ENCODE results near the gene TCN2.
"Not testable (repeated sequence)": the region's sequence is repeated elsewhere in the genome, so short reads cannot be mapped to it uniquely, and the experiment has no call there.

Gene TCN2

GRCh38 chr22:30612789-30613188 lies 5.8 kb downstream of the TCN2 start:
- DNase-seq = no peak

DNA sequence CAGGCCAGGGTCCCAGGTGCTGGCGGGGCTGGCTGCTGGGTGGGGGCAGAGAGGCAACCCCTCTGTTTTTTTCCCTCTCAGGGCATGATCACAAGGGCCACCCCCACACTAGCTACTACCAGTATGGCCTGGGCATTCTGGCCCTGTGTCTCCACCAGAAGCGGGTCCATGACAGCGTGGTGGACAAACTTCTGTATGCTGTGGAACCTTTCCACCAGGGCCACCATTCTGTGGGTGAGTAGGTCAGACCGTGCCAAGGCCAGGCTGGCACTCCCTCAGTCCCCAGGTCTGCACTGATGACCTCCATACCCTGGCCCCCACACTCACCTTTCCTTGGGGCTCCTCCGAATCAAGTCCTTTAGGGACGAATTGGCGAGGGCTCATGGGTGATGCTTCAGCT lies 7.3 kb downstream of the TCN2 start:
- DNase-seq = no peak

- no peak for DNase-seq
Observed at GRCh38 chr22:30614879-30615278, 7.9 kb downstream of the TCN2 start.

DNA sequence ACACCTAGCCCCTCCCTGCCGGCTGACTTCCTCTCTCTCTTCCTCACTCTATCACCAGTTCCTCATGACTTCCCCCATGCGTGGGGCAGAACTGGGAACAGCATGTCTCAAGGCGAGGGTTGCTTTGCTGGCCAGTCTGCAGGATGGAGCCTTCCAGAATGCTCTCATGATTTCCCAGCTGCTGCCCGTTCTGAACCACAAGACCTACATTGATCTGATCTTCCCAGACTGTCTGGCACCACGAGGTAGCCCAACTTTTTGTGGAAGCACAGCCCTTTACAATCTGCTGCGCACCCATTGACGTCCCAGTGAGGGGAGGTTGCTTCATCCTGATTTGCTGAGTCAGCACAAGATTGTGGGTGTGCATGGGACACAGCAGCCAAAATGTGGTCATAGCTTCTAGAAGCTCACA lies 8.6 kb downstream of the TCN2 start:
- DNase-seq = no peak

DNA sequence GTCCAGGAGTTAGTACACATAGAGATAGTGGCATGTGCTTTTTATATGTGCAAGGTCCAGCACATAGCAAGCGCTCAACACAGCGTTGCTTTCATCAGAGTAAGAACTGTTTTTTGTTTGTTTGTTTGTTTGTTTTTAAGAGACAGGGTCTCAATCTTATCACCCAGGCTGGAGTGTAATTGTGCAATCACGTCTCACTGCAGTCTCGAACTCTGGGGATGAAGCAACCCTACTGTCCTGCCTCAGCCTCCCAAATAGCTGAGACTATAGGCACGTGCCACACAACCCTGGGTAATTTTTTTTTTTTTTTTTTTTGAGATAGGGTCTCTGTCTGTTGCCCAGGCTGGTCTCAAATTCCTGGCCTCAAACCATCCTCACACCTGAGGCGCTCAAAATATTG lies 10.8 kb downstream of the TCN2 start:
- DNase-seq = no peak

DNA sequence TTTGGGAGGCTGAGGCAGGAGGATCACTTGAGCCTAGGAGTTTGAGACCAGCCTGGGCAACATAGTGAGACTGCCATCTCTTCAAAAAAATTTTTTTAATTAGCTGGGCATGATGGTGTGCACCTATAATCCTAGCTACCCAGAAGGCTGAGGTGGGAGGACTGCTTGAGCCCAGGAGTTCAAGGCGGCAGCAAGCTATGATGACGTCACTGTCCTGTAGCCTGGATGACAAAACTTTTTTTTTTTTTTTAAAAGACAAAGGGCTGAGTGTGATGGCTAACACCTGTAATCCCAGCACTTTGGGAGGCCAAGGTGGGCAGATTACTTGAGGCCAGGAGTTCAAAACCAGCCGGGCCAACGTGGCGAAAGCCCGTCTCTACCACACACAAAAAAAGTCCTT lies 12.9 kb downstream of the TCN2 start:
- DNase-seq = not testable (repeated sequence)

DNA sequence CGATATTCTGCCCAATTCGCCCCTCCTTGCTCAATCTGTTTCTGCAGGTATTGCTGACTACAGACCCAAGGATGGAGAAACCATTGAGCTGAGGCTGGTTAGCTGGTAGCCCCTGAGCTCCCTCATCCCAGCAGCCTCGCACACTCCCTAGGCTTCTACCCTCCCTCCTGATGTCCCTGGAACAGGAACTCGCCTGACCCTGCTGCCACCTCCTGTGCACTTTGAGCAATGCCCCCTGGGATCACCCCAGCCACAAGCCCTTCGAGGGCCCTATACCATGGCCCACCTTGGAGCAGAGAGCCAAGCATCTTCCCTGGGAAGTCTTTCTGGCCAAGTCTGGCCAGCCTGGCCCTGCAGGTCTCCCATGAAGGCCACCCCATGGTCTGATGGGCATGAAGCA lies 19.4 kb downstream of the TCN2 start:
- no peak for DNase-seq

GRCh38 chr22:30627471-30627870 lies 20.5 kb downstream of the TCN2 start:
- no peak for DNase-seq

DNA sequence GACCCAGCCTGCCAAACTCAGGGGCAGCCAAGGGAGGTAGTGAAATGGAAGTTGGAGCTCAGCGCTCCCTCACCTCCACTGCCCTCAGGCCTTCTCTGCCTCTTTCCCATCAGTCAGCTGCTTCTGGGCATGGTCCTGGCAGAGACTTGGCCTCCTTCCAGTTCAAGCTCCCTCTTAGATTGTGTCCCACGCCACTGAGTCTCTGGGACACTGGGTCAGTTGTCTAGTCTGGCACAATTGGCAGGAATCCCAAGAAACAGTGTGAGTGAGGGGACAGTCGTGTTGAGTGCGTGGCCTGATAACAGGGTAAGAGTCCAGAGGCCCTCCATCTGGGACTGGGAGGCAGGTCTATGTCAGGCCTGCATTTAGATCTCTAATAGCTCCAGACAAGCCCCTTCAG lies 21.5 kb downstream of the TCN2 start:
- DNase-seq = no peak

DNA sequence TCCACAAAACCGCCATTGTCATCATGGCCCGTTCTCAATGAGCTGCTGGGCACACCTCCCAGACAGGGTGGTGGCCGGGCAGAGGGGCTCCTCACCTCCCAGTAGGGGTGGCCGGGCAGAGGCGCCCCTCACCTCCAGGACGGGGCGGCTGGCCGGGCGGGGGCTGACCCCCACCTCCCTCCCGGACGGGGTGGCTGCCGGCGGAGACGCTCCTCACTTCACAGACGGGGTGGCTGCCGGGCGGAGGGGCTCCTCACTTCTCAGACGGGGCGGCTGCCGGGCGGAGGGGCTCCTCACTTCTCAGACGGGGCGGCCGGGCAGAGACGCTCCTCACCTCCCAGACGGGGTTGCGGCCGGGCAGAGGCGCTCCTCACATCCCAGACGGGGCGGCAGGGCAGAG lies 24.5 kb downstream of the TCN2 start:
- not testable (repeated sequence) for DNase-seq

DNA sequence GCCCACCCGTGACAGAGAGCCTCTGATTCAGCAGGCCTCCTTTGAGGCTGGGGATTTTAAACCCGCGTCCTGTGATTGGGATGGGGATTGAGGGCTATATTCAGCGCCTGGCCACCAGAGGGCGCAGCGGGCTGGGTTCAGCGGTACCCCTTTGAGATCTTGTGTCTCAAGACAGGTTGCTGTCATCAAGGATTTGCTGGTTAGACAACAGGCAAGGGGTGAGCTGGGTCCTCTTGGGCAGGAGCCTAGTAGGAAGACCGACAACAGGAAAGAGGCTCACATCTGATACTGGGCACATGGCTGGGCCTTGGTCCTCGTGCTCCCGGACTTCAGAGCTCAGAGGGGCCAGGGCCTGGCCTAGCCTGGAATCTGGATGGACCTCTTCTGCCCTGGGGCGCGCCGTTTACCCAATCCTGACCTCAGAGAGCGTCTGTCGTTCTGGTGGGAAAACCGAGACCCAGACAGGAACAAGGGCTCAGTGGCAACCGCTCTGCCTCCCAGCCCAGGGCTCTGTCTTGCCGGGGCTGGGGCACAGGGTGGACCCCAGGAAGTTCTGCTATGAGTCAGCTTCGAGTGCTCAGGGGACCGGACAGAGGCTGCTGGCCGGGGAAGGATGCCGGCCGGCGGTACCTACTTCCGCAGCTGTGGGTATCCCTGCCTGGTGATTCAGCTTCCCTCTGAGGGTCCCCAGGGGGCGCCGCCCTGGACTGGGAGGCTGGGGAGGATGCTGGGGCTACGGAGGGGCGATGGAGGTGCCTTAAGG lies 27.7 kb downstream of the TCN2 start:
- DNase-seq = peak; percentile 53

GRCh38 chr22:30635273-30636225 lies 28.6 kb downstream of the TCN2 start, which contains the start of gene SLC35E4:
TSS of gene SLC35E4 (plus strand) at chr22:30635781. CDS start at chr22:30636451, 670 bp downstream.
- DNase-seq = peak; percentile 28

DNA sequence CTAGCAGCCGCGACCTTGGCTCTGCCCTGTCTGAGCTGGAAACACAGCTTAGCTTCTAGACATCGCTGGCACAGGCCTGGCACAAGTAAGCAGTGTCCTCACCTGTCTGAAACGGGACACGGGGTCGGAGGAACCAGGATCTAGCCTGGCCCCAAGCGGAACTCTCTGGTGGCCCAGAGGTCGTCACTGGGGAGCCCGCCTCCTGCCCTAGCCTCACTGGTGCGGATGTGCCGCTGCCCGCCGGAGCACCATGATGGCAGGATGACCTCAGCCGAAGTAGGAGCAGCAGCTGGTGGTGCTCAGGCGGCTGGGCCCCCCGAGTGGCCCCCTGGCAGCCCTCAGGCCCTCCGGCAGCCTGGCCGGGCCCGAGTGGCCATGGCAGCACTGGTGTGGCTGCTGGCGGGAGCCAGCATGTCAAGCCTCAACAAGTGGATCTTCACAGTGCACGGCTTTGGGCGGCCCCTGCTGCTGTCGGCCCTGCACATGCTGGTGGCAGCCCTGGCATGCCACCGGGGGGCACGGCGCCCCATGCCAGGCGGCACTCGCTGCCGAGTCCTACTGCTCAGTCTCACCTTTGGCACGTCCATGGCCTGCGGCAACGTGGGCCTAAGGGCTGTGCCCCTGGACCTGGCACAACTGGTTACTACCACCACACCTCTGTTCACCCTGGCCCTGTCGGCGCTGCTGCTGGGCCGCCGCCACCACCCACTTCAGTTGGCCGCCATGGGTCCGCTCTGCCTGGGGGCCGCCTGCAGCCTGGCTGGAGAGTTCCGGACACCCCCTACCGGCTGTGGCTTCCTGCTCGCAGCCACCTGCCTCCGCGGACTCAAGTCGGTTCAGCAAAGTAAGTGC lies 29.5 kb downstream of the TCN2 start:
- no peak for DNase-seq

DNA sequence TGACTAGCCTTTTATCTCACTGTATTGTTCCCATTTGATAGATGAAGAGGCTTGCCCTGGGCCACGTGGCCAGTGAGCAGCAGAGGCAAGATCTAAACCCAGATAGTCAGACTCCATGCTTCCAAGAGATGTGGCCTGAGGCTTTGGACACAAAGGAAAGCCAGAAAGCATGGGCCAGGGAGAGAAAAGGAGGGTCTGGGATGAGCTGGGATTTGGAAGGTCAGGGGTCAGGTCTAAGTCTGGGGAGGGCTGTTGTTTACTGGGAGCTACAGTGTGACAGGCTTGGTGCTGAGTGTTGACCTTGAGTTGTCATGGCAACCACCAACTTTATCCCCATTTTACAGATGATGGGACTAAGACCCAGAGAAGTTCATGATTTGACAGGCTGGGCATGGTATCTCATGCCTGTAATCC lies 30.7 kb downstream of the TCN2 start:
- DNase-seq = no peak

GRCh38 chr22:30640361-30640760 lies 33.4 kb downstream of the TCN2 start:
- no peak for DNase-seq

DNA sequence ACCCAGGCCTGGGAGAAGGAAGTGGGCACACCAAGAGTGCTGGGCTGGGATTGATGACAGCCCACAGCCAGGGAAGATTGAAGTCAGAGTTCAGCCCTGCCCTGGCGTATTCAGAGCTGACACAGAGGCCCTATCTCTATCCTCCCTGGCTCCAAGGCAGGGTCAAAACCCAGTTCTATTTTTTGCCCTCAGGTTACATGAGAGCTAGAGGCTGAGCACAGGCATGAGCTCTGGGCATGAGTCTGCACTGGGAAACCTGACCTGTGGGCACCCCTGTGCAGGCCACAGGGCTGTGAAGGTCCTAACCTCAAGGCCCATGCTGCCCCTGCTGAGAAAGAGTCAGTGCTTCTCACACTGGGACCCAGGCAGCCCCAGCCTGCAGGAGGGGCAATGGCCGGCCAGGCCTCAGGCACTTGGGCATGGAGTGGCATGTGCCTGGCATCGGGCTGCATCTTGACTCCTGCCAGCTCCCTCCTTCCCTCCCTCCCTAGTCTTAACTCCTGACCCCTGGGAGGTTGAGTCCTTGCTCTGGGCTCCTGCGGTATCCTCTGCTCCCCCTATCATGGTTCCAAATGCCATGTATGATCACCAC lies 34.0 kb downstream of the TCN2 start:
- DNase-seq = no peak

DNA sequence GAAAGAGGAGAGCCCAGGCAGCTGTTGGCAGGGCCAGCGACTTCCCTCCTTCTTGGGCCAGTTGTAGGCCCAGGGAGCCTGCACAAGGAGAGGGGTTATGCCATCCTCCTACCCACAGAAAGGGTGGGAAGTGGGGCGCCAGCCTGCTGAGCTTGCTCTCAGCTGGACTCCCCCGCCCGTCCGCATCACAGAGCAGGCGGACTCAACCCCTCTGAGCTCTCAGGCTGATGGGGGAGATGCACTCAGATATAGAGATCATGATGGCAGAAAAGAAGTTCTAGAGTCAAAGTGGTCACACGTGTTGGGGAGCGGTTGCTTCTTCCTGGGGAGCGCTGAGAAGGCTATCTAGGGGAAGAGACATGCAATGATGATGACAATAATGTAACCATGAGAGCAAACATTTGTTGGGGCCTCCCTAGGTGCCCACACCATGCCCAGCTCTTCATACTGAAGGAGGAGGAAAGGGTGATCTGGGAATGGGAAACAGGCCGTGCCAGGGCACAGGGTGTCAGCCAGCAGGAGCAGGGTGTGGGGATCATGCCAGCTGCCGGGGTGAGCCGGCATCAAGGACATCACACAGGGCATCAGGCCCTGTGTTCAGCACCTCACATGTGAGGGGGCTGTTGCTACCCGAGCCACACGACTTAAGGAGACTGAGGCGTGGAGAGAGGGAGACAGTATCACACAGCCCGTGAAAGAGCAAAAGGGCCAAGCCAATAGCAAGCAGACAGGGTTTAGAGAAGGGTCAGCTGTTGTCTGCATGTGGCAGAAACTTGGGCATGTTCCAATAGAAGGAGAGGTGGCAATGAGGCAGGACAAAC lies 36.3 kb downstream of the TCN2 start:
- no peak for DNase-seq

DNA sequence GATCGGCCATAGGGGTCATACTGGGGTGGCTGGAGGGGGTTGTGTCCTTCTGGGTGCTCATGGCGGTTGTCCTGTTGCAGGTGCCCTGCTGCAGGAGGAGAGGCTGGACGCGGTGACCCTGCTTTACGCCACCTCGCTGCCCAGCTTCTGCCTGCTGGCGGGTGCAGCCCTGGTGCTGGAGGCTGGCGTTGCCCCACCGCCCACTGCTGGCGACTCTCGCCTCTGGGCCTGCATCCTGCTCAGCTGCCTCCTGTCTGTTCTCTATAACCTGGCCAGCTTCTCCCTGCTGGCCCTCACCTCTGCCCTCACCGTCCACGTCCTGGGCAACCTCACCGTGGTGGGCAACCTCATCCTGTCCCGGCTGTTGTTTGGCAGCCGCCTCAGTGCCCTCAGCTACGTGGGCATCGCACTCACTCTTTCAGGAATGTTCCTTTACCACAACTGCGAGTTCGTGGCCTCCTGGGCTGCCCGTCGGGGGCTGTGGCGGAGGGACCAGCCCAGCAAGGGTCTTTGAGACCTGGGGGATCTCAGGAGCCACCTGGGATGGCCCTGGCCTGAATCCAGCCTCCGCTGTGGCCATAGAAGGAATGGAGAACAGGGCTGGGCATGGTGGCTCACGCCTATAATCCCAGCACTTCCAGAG lies 39.7 kb downstream of the TCN2 start:
- DNase-seq = no peak

GRCh38 chr22:30647536-30647935 lies 40.6 kb downstream of the TCN2 start:
- no peak for DNase-seq

GRCh38 chr22:30648825-30649224 lies 41.9 kb downstream of the TCN2 start:
- DNase-seq = no peak

DNA sequence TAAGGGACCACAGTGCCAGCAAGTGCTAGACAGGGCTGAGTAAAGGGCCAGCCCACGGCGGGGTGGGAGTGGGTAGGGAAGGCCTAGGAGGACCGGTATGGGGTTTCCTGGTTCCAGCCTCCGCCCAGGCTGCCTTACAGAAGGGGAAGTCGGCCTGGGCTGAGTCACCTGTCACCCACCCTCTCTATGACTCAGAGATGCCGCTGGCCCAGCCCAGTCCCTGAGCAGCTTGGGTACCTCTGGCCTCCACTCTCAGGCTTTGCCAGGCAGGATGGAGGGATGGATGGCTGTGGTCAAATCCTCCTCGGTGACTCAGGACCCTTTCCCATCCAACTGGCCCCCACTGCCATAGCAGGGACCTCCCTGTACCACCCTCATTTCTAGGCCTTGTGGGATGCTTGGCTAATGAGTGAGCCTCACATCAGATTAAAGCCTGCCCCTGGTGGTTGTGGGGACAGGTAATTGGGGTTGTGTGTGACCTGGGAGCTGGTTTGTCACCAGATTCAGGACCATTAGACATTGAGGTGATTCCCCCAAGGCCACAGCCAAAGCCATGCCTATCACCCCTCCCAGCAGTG lies 42.5 kb downstream of the TCN2 start:
- no peak for DNase-seq

All from DMS 273 treated with DMSO at 0.1 percent for 48 hours (cell line).